HG03064 (cell line): ENCODE measurements around the gene MYO9A.

Experiments
- ATAC-seq: cut with Tn5 transposase; IDR thresholded peaks from one replicate; pipeline ENCODE4 v1.9.1; 2021; ENCODE audit warnings: low read depth; ENCODE audit not compliant: unreplicated experiment

The MYO9A gene

DNA sequence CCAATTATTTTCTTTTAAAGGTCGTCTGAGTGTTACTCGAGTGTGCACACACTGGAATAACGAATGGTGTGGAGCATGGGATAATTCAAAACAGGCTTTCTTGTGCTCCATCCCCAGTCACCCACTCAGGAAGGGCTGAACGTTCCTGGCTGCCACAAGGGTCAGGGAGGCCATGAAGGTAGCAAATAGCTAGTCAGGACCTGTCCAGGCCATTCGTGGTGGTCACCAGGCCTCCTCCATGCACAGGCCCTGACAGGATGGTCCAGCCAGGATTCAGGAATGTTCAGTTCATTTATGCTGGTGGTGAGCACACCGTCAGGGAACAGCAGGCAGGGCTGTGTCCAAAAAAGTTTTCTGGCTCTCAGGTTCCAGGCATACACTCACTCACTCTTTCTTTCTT, 319.3 kb downstream of the MYO9A start:
- ATAC-seq: no peak

GRCh38 chr15:71792521-71792920, 325.4 kb downstream of the MYO9A start:
- no peak for ATAC-seq

- ATAC-seq: no peak
Observed at GRCh38 chr15:71791975-71792374, 326.0 kb downstream of the MYO9A start.

GRCh38 chr15:71790081-71790480, 327.9 kb downstream of the MYO9A start:
- ATAC-seq: no peak

DNA sequence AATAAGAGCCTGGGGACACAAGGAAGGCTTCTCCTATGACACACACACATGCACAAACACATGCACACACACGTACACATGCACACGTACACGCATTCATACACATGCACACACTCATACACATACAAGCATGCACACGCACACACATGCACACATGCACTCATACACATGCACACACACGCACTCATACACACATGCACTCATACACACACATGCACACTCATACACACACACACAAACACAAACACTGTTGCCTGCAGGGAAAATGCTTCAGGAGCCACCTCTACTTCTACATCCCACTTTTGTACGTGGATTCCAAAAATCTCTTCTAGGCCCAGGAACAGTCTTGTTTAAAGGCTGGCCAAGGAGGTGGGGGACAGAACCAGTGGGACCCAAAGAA, 328.3 kb downstream of the MYO9A start:
- ATAC-seq: no peak

- ATAC-seq: no peak
Observed at GRCh38 chr15:71788646-71789579, 329.0 kb downstream of the MYO9A start.

DNA sequence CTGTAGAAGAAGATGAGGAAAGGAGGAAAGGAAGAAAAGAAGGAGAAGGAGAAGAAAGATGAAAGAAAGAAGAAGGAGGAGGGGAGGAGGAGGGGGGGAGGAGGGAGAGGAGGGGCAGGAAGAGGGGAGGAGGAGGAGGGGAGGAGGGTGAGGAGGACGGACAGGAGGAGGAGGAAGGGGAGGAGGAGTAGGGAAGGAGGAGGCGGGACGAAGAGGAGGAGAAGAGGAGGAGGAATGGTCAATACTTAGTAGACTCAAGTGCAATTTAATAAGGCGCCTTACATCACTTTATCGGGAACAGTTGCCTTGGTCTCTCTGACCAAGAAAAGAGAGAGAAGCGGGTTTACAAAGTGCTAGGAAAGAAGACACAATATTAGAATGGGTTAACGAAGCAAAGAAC, 331.3 kb downstream of the MYO9A start:
- no peak for ATAC-seq

DNA sequence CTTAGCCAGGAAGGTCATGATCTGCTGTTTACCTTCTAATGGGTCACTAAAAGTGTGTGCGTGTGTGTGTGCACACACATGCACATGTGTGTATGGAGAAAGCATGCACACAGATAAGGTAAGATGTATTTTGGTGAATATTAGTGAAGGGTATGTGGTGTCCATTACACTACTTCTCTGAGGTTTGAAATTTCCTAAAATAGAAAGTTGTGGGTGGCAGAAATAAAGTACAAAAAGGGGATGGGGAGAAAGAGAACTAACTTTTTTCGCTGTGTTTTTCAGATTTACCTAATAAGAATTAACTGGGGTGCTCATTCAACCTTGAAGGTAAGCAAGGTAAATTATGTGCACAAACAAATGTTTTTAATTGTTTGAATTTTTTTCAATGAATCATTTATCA, 332.0 kb downstream of the MYO9A start:
- ATAC-seq: no peak

DNA sequence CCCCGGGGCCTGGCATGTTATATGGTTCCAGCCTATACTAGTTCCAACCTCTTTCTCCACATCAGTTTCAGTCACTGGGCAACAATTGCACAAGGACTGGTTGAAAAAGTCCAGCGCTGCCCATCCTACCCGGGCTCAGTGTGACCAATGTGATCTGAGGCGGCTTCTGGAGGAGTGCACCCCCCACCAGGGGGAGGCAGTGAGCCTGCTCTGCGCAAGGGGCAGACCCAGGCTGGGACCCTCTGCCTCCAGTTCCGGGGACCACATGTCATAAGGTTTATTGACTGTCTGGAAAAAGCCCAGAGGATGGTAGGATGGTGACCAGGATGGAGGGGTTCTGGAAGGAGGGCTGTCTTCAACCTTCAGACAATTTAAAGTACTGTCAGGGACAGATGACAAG, 333.2 kb downstream of the MYO9A start:
- ATAC-seq: no peak

DNA sequence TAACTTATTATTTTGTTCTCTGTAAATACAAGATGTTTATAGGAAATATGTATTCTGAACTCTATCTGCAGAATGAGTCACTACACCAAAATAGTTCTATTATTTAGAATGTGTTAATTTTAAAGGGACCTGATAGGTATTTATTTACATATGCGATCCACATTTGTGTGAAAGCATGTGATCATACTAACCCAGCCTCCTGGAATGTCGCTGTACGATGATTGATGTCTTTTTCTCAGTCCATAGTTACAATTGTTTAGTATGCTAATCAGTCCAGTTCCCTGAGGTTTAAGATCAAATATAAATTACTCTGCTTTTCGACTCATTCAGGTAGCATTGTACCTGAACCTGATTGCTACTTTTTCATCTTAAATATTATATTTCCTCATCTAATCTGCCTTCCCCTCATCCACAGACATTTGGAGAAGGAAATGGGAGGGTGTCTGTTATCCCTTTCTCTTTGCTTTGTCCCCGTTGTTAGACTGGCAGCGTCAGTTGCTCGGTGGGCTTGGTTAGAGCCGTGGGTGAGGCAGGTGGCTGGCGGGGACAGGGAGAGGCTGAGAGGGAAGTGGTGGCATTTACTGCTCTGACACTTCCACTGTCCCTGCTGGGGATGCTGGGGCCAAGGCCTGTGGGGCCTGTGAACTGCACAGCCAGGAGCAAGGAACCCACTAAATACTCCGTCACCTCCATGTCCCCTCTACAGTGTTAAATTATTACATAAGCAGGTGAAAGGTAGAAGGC, 335.4 kb downstream of the MYO9A start:
- no peak for ATAC-seq

GRCh38 chr15:71781965-71782265, 336.0 kb downstream of the MYO9A start:
- ATAC-seq: no peak

DNA sequence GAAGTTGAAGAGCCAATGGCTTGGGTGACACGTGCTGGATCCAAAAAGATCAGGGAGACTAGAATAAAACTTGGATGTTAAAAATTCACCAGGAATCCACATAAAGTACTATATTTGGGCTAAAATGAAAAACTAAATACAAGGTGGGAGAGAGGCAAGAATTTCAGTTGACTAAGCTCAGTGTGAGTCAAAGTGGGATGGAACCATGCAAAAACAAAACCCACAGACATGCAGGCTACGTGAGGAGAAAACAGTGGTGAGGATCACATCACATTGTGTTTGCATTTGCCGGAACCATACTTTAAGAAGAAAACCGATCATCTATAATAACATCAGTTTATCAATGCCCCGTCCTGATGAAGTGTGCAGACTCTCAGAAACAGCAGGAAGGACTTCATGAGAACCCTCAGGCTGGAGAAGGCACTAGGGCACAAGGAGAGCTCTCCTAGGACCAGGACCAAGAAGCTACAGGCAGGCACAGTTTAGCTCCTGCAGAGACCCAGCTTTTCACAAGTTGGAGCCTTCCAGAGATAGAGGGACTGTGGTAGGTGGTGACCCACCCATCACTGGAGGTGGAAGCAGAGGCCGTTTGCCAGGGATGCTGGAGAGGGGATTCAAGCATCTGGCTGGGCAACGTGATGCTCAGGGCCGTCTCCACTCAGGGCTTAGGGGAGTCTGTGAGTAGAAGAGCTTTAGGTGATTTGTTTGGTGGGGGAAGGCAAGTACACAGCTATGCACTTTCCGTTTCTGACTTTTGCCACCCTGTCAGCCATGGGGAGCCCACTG, 336.6 kb downstream of the MYO9A start:
- ATAC-seq: no peak

DNA sequence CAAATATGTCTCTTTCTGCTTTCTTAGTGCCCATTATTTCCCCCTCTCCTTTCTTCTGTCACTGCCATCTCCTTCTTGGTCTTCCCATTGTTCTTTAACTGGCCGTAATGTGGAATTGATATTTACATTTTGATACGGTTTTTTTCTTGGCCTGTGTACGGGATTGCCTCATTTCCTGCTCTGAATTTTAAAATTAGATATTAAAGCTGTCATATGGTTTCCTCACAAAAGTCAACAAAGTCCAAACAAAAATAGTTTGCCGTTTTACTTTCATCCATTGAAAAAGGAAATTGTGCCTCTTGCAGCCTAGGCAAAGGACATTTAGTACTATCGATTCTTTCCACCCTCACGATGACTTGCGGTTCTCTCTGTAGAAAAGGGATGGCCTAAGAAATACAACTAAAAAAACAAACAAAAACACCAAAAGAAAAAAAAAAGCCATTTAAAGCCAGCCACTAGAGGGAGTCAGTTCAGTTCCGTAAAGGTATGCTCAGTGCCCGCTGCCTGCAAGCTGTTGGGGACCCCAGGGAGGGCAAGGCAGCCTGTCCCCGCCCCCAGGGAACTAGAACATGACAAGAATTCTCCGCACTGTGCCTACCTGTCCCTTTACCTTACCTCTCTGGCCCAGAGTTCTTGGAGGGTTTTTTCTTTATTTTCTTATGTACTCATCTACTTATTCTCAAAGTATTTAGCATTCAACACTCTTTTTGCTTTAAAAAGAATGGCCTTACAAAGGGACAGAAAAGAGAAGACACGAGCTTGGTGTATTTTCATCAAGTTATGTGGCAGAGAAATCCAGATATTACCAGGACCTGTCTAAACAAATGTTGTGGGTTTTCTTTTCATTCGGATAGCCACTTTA, 337.6 kb downstream of the MYO9A start:
- ATAC-seq: no peak

GRCh38 chr15:71779073-71779797, 338.7 kb downstream of the MYO9A start:
- ATAC-seq: no peak

DNA sequence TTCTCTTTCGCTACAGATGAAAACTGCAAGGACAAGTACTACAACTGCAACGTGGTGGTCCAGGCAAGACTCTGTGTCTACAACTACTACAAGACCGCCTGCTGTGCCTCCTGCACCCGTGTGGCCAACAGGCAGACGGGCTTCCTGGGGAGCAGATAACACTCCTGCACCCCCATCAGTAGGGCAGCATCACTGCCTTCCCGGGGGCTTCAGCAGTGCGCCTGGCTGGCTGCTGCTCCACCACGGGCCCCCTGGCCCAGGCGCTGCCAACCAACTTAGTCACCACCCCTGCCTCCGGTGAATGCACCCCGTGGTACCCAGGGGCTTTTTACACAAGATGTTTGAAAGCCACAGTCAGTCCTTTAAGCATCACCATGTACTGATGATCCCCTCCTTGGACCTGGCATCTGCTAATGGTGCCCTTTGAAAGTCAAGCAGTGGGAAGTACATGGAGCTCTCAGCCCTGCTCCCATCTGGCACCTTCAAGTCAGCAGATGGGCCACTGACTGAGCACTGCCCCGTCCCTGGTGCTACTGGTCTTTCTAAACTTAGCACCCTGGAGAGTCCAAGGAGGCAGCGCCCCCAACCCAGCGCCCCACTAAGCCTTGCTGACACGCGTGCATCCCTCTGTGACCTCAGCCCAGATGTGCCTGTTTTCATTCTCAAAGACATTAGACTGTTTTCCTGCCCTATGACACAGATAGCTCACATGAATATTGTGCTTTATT, 340.6 kb downstream of the MYO9A start:
- ATAC-seq: no peak

DNA sequence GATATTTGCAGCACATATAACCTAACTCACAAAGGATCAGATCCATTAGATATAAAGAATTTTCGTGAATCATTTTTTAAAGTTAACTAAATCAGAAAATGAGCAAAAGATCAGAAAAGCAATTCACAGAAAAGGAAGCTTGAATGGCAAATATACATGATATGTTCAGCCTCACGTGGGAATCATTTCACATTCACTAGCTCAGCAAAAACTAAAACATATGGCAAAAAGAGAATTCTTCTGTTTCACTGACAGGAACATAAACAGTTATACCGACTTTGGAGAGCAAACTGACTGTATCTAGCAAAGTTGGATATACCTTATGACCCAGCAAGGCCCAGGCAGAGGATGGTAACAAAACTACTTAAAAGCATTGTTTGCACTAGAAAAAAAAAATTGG, 341.6 kb downstream of the MYO9A start:
- no peak for ATAC-seq

DNA sequence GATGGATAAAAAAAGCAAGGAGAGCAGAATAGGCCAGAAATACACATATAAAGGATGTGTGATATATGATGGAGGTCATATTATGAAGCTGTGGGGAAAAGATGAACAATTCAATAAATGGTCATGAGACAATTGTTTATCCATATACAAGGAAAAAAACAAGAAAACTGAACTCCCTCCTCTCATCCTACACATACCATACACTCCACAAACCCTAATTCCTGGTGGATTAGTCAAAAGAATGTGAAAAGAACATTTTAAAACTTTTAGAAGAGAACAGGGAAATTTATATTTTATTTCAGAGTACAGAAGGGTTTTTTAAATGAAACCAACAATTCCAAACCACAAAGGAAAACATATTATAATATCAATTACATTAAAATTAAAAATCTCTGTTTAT, 342.1 kb downstream of the MYO9A start:
- ATAC-seq: no peak

DNA sequence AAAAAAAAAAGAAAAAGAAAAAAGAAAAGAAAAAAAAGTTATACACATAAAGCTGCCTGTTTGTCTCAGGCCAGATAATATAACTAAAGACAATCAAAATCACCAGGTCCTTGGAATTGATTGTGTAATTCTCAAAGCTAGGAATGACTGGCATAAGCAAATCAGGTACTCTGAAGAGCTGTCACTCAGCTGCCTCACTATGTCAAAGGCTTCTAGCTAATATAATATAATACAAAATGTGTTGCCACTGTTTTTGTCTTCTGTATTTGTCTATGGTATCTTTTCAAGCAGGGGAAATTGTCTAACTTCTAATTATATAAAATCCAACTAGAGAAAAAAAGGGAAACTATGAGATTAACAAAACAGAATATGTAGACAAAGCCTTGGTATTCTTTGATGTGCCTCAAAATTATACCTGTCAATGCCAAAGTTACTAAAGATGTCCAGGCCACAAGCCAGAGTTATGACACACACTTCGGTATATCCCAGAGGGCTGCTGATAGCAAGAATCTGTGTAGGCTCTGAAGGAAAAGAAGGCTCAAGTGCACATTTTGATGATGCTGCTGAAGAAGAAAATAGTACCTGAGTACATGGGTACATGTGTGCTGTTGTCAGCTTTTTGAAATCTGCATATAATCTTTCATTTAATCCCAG, 344.6 kb downstream of the MYO9A start:
- ATAC-seq: no peak
